A549 treated with ZK216348 at 1 μM for 4 hours (cell line): Measurements from ENCODE around the gene SERPINB4. TPM values are rescaled to one million over a fixed set of nuclear protein-coding genes. Genes with fewer than 3 reads are reported as not detected.

Source experiments
- total RNA-seq: library from RNA; stranded (reverse); fragments of 200-300 nt; extraction: Qiagen RNA extraction; gene quantifications from 5 replicates; pipeline ENCODE4 v1.2.3, GENCODE V29; 2022; ENCODE audit warnings: low read depth

Gene SERPINB4
- 0.17 to 0.25 TPM (median 0.18 TPM) in 3 of 5 replicates, not detected in the others for total RNA-seq

GRCh38 chr18:63644142-63644541 is at the start of gene SERPINB4:
TSS of gene SERPINB4 (minus strand) at chr18:63644256. CDS start at chr18:63643577, 679 bp downstream.

DNA sequence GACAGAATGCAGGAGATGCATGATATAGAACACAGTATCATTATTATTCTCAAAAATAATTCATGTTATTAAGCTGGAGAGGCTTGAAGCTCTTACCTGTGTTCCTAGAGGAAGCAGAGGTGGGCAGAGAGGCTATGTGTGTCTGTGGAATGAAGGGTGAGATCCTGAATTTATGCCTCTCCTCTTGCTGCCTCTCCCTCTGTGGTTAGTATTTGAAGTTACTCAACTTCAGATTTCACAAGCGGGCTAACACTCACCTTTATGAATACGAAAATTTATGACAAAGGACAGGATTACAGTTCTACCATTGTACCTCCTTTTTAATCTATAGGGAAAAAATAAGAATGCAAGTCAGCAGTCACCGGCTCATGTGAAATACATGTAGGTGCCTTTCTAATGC is 17.7 kb upstream of the SERPINB4 start, which contains the start of gene SERPINB3:
Gene SERPINB3 (minus strand): TSS at position 144 of the 400 bp plus-strand sequence. CDS start 677 bp downstream, outside the sequence.

Other genes starting within 250 kb of the SERPINB4 start
- gene VPS4B, start 221.8 kb downstream of the SERPINB4 start, total RNA-seq: 17.2 to 24.4 TPM (median 23.6 TPM) in 5 replicates
- 0.06 to 0.11 TPM in 2 of 5 replicates, not detected in the others for gene SERPINB5, start 167.3 kb downstream of the SERPINB4 start, total RNA-seq
- not detected in 5 replicates for gene SERPINB12, start 101.9 kb downstream of the SERPINB4 start, total RNA-seq
- not detected in 5 replicates for gene SERPINB13, start 56.9 kb downstream of the SERPINB4 start, total RNA-seq
- 0.12 to 0.19 TPM (median 0.14 TPM) in 4 of 5 replicates, not detected in the other for gene SERPINB3, start 17.6 kb upstream of the SERPINB4 start, total RNA-seq
- gene SERPINB11, start 58.7 kb upstream of the SERPINB4 start, total RNA-seq: 0.13 TPM in 1 of 5 replicates, not detected in the others
- gene SERPINB7, start 131.2 kb upstream of the SERPINB4 start, total RNA-seq: 1.4 to 2.9 TPM (median 2.5 TPM) in 5 replicates
- 0.13 to 0.27 TPM in 2 of 5 replicates, not detected in the others for gene SERPINB2, start 243.4 kb upstream of the SERPINB4 start, total RNA-seq